Mammary epithelial cell (primary cell): ENCODE measurements around the gene TP53BP2.

Source experiments
- CTCF ChIP-seq, 2 donors: IDR thresholded peaks in 1 of 2; conservative IDR thresholded peaks in 1 of 2; 2 replicates each; pipeline ENCODE4 v1.5.1; 2011 to 2012; ENCODE audit warnings: inconsistent platforms in 2 of 2, low read length in 2 of 2, mild to moderate bottlenecking in 2 of 2, control low read depth in 1 of 2, low read depth in 1 of 2; ENCODE audit not compliant: insufficient read depth in 1 of 2; ENCODE audit errors: extremely low read depth in 1 of 2
- EZH2 ChIP-seq: IDR thresholded peaks from 2 replicates; pipeline ENCODE4 v1.6.1; 2012; ENCODE audit warnings: low read length, inconsistent platforms, borderline replicate concordance

DNA sequence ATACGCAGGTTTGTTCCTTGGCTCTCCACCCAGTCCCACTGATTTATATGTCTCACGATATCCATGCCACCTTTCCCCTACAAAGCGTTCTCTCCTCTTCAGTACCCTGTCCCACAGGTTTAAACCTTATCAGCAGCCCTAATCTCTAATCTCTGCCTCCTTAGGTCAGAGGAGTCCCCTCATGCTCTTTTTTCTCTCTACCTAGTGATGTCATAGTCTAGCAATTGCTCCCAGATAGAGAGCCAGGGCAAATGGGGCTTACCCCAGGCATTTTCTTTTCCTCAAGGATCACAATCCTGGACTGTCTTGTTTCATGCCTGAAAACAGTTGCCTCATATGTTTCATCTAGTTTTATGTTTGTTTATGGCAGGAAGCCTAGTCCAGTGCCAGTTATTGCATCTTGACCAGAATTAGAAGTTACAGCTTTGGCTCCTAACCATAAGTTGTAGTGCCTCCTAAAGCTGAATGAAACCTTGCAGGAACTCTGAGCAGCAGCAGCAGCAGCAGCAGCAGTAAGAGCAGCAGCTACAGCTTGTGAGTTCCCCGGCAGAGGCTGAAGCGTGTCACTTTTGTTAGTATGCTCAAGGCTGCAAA, 26.7 kb upstream of the TP53BP2 start:
- TF ChIP-seq CTCF (conservative IDR thresholded peaks at IDR 0.05 in 1 of 2, IDR thresholded peaks at IDR 0.05 in 1 of 2; ENCODE audit: extremely low read depth in 1 of 2, insufficient read depth in 1 of 2, low read depth in 1 of 2, low read length in 2 of 2) (no peak), EZH2 (no peak)
